Stimulated activated CD8-positive, alpha-beta memory T cell treated with anti-CD3 and anti-CD28 coated beads, Interleukin-2, amount 100 ng/mL, for 48 hours (primary cell): ENCODE measurements around the gene OR12D2.
"Not testable (repeated sequence)": the region's sequence is repeated elsewhere in the genome, so short reads cannot be mapped to it uniquely, and the experiment has no call there.

Experiments
- DNase-seq, 2 donors: peaks; one replicate each; pipeline ENCODE4 v3.0.0-alpha.2; 2020; ENCODE audit warnings: low read depth in 2 of 2

Gene OR12D2, protein sequence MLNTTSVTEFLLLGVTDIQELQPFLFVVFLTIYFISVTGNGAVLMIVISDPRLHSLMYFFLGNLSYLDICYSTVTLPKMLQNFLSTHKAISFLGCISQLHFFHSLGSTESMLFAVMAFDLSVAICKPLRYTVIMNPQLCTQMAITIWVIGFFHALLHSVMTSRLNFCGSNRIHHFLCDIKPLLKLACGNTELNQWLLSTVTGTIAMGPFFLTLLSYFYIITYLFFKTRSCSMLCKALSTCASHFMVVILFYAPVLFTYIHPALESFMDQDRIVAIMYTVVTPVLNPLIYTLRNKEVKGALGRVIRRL

GRCh38 chr6:29395331-29395730, at the start of gene OR12D2:
TSS of gene OR12D2 (plus strand) at chr6:29395631. CDS start at chr6:29396700, 1,069 bp downstream.
- no peak for DNase-seq

DNA sequence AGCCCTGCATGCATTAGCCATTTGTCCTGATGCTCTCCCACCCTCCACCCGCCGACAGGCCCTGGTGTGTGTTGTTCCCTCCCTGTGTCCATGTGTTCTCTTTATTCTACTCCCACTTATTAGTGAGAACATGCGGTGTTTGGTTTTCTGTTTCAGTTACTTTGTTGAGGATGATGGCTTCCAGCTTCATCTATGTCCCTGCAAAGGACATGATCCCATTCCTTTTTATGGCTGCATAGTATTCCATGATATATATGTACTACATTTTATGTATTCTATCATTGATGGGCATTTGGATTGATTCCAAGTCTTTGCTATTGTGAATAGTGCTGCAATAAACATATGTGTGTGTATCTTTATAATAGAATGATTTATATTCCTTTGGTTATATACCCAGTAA, 46.1 kb upstream of the OR12D2 start:
- not testable (repeated sequence) for DNase-seq

DNA sequence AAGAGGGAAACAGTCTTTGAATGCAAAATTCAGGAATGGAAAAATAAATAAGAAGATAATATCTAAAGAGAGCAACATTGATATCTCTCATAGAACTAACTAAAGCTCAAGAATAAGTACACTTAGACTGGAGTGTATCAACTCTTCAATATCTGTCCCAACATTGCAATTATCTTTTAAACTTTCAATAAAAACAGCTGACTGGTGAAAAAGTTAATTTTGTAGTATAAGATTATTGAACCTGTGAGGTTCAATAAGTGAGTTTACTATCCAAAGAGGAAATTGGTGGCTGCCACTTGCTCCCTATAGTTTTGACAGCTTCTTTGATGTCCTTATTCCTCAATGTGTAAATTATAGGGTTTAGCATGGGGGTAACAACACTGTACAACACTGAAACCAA, 40.5 kb upstream of the OR12D2 start:
- no peak for DNase-seq

GRCh38 chr6:29355603-29356002, 39.8 kb upstream of the OR12D2 start:
- no peak for DNase-seq

GRCh38 chr6:29368765-29369164, 26.7 kb upstream of the OR12D2 start, which contains the start of gene OR5V1:
TSS of gene OR5V1 (minus strand) at chr6:29368865. CDS start at chr6:29356195, 12,670 bp downstream.
- no peak for DNase-seq

DNA sequence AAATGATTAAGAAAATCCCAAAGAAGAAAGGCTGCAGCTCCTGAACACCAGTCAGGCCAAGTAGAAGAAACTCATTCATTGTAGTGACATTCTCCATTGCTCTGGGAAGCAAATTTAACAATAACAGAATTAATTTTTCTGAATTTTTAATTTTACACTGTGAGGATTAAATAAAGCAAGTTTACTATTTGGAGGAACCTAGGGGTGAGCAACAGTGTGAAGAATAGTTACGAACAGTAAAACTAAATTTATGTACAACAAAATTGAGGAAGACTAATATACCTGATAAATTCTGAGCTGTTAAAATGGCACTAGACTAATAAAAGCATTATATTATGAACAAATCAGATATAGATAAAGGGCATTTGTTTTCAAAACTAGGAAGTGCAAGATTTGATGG, 20.2 kb upstream of the OR12D2 start, which contains the start of gene OR12D3:
OR12D3 (minus strand) TSS at position 101 of the 400 bp plus-strand sequence; CDS start at position 97, 4 bp downstream.
- DNase-seq = no peak

DNA sequence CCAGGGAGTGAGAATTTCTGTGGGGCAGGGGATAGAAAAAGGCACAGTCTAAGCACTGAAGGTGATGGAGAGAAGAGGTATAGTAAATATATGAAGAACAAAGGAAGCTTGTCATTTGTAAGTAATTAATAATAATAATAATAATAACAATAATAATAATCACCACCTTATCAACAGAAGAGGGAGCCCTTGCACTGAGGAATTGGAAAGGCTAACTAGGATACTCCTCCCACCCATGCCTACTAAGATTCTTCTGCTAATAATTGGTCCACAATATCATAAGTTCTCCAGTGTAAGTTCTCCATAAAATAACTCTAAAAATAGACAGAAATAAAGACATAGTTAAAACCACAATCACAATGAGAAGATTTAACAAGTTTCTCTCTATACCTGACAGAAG, 19.4 kb upstream of the OR12D2 start:
- no peak for DNase-seq

DNA sequence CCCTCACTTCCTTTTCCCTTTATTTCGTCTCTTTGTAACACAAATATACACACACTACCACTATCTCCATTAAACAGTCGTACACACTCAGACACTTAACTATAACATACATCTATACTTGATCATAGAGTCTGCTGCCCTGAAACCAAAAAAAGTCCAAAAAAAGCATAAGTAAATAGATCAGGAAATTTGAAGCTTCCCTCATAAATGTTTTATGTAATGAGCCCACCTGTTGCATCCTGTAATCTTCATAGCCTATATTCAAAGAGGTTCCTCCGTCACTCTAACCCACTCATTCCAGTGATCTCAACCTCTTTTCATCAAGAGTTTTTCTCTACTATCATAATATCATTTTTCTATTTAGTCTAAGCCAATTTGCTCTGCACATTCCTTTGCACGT, 6.9 kb upstream of the OR12D2 start:
- no peak for DNase-seq

GRCh38 chr6:29399525-29399924, 4.1 kb downstream of the OR12D2 start:
- no peak for DNase-seq

- no peak for DNase-seq
Measured at GRCh38 chr6:29403801-29404200, 8.4 kb downstream of the OR12D2 start.

GRCh38 chr6:29414588-29414987, 19.2 kb downstream of the OR12D2 start, which contains the start of gene OR12D1:
TSS of gene OR12D1 (plus strand) at chr6:29414928.
- no peak for DNase-seq

DNA sequence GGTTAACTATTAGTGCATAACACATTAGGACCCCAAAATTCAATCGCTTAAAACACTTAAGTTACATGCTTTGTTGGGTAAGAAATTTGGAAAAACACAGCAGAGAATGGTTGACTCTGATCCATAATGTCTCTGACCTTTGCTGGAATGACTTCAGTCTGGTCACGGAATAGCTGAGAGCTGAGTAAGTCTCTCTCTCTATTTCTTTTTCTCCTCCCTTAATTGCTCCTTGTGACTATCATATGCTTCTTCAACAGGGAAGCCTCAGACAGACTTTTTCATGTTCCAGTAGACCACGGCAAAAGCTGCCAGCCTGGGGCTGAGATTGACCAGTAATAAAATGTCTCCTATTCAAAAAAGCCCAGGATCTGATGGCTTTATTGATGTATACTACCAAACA, 24.1 kb downstream of the OR12D2 start:
- DNase-seq = no peak

GRCh38 chr6:29424168-29424567, 28.7 kb downstream of the OR12D2 start:
- DNase-seq = no peak

- DNase-seq = no peak
Measured at GRCh38 chr6:29424575-29424974, 29.1 kb downstream of the OR12D2 start.

DNA sequence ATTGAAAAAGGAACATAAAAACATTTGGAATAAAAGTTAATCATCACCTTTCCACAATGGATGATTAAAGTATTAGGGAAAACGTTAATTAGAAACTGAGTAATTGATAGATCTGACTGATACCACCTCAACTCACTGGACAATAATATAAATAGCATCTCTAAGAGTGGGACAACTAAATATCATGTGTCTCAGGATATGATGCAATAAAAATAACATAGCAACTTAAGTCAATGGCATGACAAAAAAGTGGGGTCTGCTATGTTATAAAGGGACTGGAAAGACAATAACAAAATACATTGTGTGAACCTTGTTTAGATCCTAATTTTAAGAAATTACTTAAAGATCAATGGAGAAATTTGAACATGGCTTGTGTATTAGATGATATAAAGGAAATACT, 29.6 kb downstream of the OR12D2 start:
- no peak for DNase-seq

GRCh38 chr6:29426654-29427053, 31.2 kb downstream of the OR12D2 start:
- DNase-seq = no peak

- DNase-seq = not testable (repeated sequence)
Measured at GRCh38 chr6:29436730-29437129, 41.3 kb downstream of the OR12D2 start.

GRCh38 chr6:29439006-29439405, 43.6 kb downstream of the OR12D2 start, which contains the start of gene OR10C1:
TSS of gene OR10C1 (plus strand) at chr6:29439306. CDS start at chr6:29440016, 710 bp downstream.
- DNase-seq = no peak

DNA sequence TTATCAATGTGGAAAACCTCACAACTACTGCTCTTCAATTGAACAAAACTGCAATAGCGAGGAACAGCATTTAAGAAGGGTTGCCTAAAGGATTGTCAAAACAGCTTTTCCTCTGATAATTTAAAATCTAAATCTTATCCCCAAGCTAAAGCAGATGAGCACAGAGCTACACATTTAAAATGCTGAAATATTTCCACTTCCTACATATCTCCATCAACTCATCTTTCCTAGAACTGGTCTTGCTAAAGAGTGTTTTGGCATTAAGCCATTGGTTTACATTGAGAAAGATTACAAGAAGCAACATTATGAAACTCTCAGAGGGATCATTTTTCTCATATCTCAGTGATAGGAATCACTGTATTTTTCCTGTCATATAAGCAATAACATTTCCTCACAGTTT, 47.3 kb downstream of the OR12D2 start:
- no peak for DNase-seq

- not testable (repeated sequence) for DNase-seq
Measured at GRCh38 chr6:29444031-29444430, 48.6 kb downstream of the OR12D2 start.
